ENCODE measurements around the gene BCAR3.

The BCAR3 gene

GRCh38 chr1:93715529-93716126 is 34.0 kb upstream of the BCAR3 start:
- DNase-seq (ENCODE audit: low read depth): no peak
- H3K4me3 ChIP-seq (ENCODE audit: low read depth, low read length): no peak overlapping the region
- no peak for TF ChIP-seq CTCF (IDR thresholded peaks at IDR 0.05; ENCODE audit: low read depth, low read length, missing control alignments)
- in situ Hi-C loops (cut with HindIII; ENCODE audit: low sequenced_read_pairs): no loop called here

- no peak overlapping the region for H3K4me3 ChIP-seq (ENCODE audit: low read depth, low read length)
- in situ Hi-C loops (cut with HindIII; ENCODE audit: low sequenced_read_pairs): no loop called here
- no peak for TF ChIP-seq CTCF (IDR thresholded peaks at IDR 0.05; ENCODE audit: low read depth, low read length, missing control alignments)
- DNase-seq (ENCODE audit: low read depth): no peak
These were observed 32.7 kb upstream of the BCAR3 start for GRCh38 chr1:93714356-93714755.

- DNase-seq (ENCODE audit: low read depth): no peak
- in situ Hi-C loops (cut with HindIII; ENCODE audit: low sequenced_read_pairs): no loop called here
- TF ChIP-seq CTCF (IDR thresholded peaks at IDR 0.05; ENCODE audit: low read depth, low read length, missing control alignments): no peak
- no peak overlapping the region for H3K4me3 ChIP-seq (ENCODE audit: low read depth, low read length)
These were observed 31.7 kb upstream of the BCAR3 start for GRCh38 chr1:93713341-93713740.

- no peak for DNase-seq (ENCODE audit: low read depth)
- in situ Hi-C loops (cut with HindIII; ENCODE audit: low sequenced_read_pairs): no loop called here
- TF ChIP-seq CTCF (IDR thresholded peaks at IDR 0.05; ENCODE audit: low read depth, low read length, missing control alignments): no peak
- H3K4me3 ChIP-seq (ENCODE audit: low read depth, low read length): no peak overlapping the region
These were observed 31.1 kb upstream of the BCAR3 start for GRCh38 chr1:93712741-93713140.

- DNase-seq (ENCODE audit: low read depth): no peak
- in situ Hi-C loops (cut with HindIII; ENCODE audit: low sequenced_read_pairs): no loop called here
- H3K4me3 ChIP-seq (ENCODE audit: low read depth, low read length): no peak overlapping the region
- TF ChIP-seq CTCF (IDR thresholded peaks at IDR 0.05; ENCODE audit: low read depth, low read length, missing control alignments): no peak
These were observed 29.1 kb upstream of the BCAR3 start for GRCh38 chr1:93710499-93711453.

- TF ChIP-seq CTCF (IDR thresholded peaks at IDR 0.05; ENCODE audit: low read depth, low read length, missing control alignments): no peak
- in situ Hi-C loops (cut with HindIII; ENCODE audit: low sequenced_read_pairs): no loop called here
- H3K4me3 ChIP-seq (ENCODE audit: low read depth, low read length): no peak overlapping the region
- DNase-seq (ENCODE audit: low read depth): no peak
These were observed 27.3 kb upstream of the BCAR3 start for GRCh38 chr1:93708734-93709481.
